Neuronal stem cell (in vitro differentiated cells): ENCODE results near the gene SAPCD1.
A peak's percentile ranks its signal among the peaks of the same experiment; 100 is the strongest.

Source experiments
- DNase-seq: peaks from one replicate; pipeline ENCODE4 v3.0.0-alpha.2; 2013; ENCODE audit warnings: low spot score
- H2AFZ ChIP-seq: one replicate; pipeline ENCODE4 v1.6.1; 2013; ENCODE audit warnings: mild to moderate bottlenecking, low read length, inconsistent platforms
- H2AK5ac ChIP-seq: 2 replicates; pipeline ENCODE4 v1.6.1; 2013; ENCODE audit warnings: low read depth, mild to moderate bottlenecking, inconsistent platforms, low read length, moderate library complexity, mixed read lengths
- H2BK120ac ChIP-seq: 2 replicates; pipeline ENCODE4 v1.6.1; 2013; ENCODE audit warnings: low read depth, mild to moderate bottlenecking, inconsistent platforms, low read length, moderate library complexity, mixed read lengths
- H2BK12ac ChIP-seq: one replicate; pipeline ENCODE4 v1.6.1; 2013; ENCODE audit warnings: low read length, inconsistent platforms
- H2BK15ac ChIP-seq: 2 replicates; pipeline ENCODE4 v1.6.1; 2013; ENCODE audit warnings: mild to moderate bottlenecking, low read length, inconsistent platforms, mixed read lengths
- H2BK5ac ChIP-seq: one replicate; pipeline ENCODE4 v1.6.1; 2013; ENCODE audit warnings: inconsistent platforms, mild to moderate bottlenecking, low read length, moderate library complexity
- H3K14ac ChIP-seq: one replicate; pipeline ENCODE4 v1.6.1; 2013; ENCODE audit warnings: low read length, inconsistent platforms
- H3K18ac ChIP-seq: 2 replicates; pipeline ENCODE4 v1.6.1; 2013; ENCODE audit warnings: low read length, inconsistent platforms
- H3K23ac ChIP-seq: 2 replicates; pipeline ENCODE4 v1.6.1; 2013; ENCODE audit warnings: low read depth, mild to moderate bottlenecking, mixed read lengths, low read length, inconsistent platforms; ENCODE audit not compliant: poor library complexity
- H3K27ac ChIP-seq: replicated peaks from 3 replicates; pipeline ENCODE4 v1.5.1; 2013; ENCODE audit warnings: low read length, inconsistent platforms
- H3K27me3 ChIP-seq, 3 experiments: 2 replicates each; pipeline ENCODE4 v1.6.1; 2013; ENCODE audit warnings: low read length in 3 of 3, mild to moderate bottlenecking in 2 of 3, inconsistent platforms in 1 of 3, low read depth in 1 of 3, mixed read lengths in 1 of 3, moderate library complexity in 1 of 3; ENCODE audit not compliant: control insufficient read depth in 3 of 3, insufficient read depth in 3 of 3
- H3K36me3 ChIP-seq, 2 donors: replicated peaks in 1 of 2; 2 replicates each; pipeline ENCODE4 v1.6.1; 2013; ENCODE audit warnings: low read length in 2 of 2; ENCODE audit not compliant: control insufficient read depth in 2 of 2, insufficient read depth in 2 of 2
- H3K4ac ChIP-seq: 2 replicates; pipeline ENCODE4 v1.6.1; 2013; ENCODE audit warnings: inconsistent platforms, mild to moderate bottlenecking, low read length, moderate library complexity
- H3K4me1 ChIP-seq, 2 donors: 1 replicate in 1 of 2; 2 replicates in 1 of 2; pipeline ENCODE4 v1.6.1; 2013; ENCODE audit warnings: low read length in 2 of 2, low read depth in 1 of 2; ENCODE audit not compliant: control insufficient read depth in 2 of 2, insufficient read depth in 1 of 2
- H3K4me2 ChIP-seq: one replicate; pipeline ENCODE4 v1.6.1; 2013; ENCODE audit warnings: mild to moderate bottlenecking, low read length, inconsistent platforms; ENCODE audit not compliant: insufficient read depth, poor library complexity, severe bottlenecking
- H3K4me3 ChIP-seq, 2 donors: 2 replicates each; pipeline ENCODE4 v1.5.1; 2013; ENCODE audit warnings: low read length in 2 of 2, mild to moderate bottlenecking in 2 of 2, inconsistent platforms in 1 of 2, moderate library complexity in 1 of 2
- H3K79me1 ChIP-seq: one replicate; pipeline ENCODE4 v1.6.1; 2013; ENCODE audit warnings: low read depth, mild to moderate bottlenecking, inconsistent platforms, low read length, moderate library complexity
- H3K9ac ChIP-seq: one replicate; pipeline ENCODE4 v1.6.1; 2013; ENCODE audit warnings: mild to moderate bottlenecking, low read depth, low read length, inconsistent platforms; ENCODE audit not compliant: poor library complexity
- H3K9me3 ChIP-seq, 2 donors: replicated peaks in 1 of 2; 2 replicates each; pipeline versions ENCODE3 to v1.6.1; 2013; ENCODE audit warnings: low read length in 2 of 2, mild to moderate bottlenecking in 2 of 2, inconsistent platforms in 1 of 2, low read depth in 1 of 2, mixed read lengths in 1 of 2, moderate library complexity in 1 of 2; ENCODE audit not compliant: control insufficient read depth in 2 of 2, insufficient read depth in 1 of 2
- H4K8ac ChIP-seq: one replicate; pipeline ENCODE4 v1.6.1; 2013; ENCODE audit warnings: low read depth, mild to moderate bottlenecking, inconsistent platforms, low read length, moderate library complexity
- H4K91ac ChIP-seq: one replicate; pipeline ENCODE4 v1.6.1; 2013; ENCODE audit warnings: low read length, low read depth, mild to moderate bottlenecking, inconsistent platforms; ENCODE audit not compliant: poor library complexity
- WGBS, 2 donors: extraction: QIAGEN DNeasy Blood & Tissue Kit; methylation state at CpG; one replicate each; pipeline ENCODE4 v1.1.7; 2013; ENCODE audit warnings: missing lambda C conversion rate in 2 of 2, mixed read lengths in 1 of 2; ENCODE audit not compliant: insufficient read length in 2 of 2, insufficient replicate concordance in 1 of 2; ENCODE audit errors: extremely low coverage in 2 of 2; 5-methylcytosine and 5-hydroxymethylcytosine counted together

Gene SAPCD1

DNA sequence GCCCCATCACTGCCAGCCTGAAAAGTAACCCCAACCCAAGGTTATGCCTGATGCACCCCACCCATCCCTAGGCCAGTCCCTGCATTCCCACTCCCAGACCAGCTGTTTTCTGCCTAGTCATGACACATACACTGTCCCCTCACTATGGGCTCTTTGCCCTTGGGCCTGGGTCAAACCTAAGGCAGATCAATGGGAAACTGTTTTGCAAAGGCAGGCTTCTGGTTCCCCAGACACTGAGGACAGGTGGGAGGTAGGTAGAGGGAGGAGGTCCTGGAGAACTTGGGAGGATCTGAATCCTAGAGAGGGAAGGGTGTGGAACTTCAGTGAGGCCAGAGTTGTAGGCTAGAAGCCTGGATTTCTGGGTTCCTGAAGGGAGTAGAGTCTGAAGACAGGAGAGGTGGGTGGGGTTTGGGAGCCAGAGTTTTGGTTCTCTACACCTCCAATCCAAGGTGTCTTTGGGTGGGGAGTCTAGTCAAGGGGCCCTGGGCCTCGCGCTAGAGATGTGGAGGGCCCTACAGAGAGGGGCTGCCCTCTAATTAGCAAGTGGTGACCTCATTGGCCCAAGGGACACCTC lies 28.1 kb upstream of the SAPCD1 start:
- Histone ChIP-seq H2AFZ (no peak overlapping the region), H2BK12ac (no peak overlapping the region), H3K79me1 (peaks cover 10% of the 10 kb centered on the region), H3K18ac (peak overlapping the region; percentile 15), H3K4me2 (peak overlapping the region; percentile 89), H3K14ac (no peak overlapping the region), H3K4ac (no peak overlapping the region), H3K4me1 (peaks cover 29 to 42% of the 10 kb centered on the region in 2 donors), H2BK120ac (no peak overlapping the region), H3K4me3 (peak overlapping the region; percentile 67 to 90), H3K23ac (no peak overlapping the region), H2BK5ac (no peak overlapping the region), H2BK15ac (peak overlapping the region; percentile 33), H3K9me3 (no peaks in the 10 kb centered on the region), H3K9ac (no peak overlapping the region), H3K27ac (no peak overlapping the region), H3K36me3 (peaks cover 28 to 47% of the 10 kb centered on the region in 2 donors), H3K27me3 (no peaks in the 10 kb centered on the region), H2AK5ac (peak overlapping the region; percentile 18), H4K91ac (no peak overlapping the region), H4K8ac (no peak overlapping the region)
- WGBS, 2 donors = no CpG with 5 or more reads among the region's 2 CpGs
- DNase-seq = peak; percentile 57

DNA sequence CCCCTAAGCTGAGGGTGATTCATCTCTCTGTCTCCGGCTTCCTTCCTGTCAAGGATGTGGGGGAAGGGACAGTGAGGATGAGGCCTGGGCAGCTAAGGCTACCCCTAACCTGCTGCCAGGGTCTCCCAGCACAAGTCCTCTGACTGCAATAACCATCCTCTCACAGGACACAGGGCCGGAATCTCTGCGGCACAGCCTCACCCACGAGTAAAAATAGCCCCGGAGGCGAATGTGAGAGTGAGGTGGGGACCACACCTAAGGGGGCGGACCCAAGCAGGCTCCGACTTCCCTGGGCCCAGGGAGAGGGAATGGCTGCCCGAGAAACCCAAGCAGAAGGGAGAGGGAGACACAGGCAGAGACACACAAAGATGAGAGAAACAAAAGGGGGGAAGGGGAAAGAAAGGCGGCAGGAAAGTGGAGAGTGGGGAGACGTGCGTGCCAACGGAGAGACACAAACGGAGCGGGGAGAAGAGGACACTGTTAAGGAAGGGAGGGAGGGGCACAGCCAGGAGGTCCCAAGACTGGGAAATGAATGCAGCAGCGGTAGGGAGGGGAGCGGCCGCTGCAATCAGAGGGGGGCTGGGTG lies 27.5 kb upstream of the SAPCD1 start:
- Histone ChIP-seq H3K18ac (peak overlapping the region; percentile 81), H3K4me1 (peaks cover 29 to 42% of the 10 kb centered on the region in 2 donors), H3K36me3 (peaks cover 28 to 47% of the 10 kb centered on the region in 2 donors), H2BK12ac (no peak overlapping the region), H3K9ac (peak overlapping the region; percentile 79), H2AFZ (no peak overlapping the region), H2AK5ac (no peak overlapping the region), H4K91ac (peak overlapping the region; percentile 11), H3K4ac (no peak overlapping the region), H2BK5ac (peak overlapping the region; percentile 49), H3K27ac (peak overlapping the region; percentile 88), H2BK15ac (no peak overlapping the region), H3K27me3 (no peaks in the 10 kb centered on the region), H3K4me3 (peak overlapping the region; percentile 67 to 90), H3K9me3 (no peaks in the 10 kb centered on the region), H2BK120ac (no peak overlapping the region), H3K14ac (peak overlapping the region; percentile 14), H3K79me1 (peaks cover 10% of the 10 kb centered on the region), H4K8ac (no peak overlapping the region), H3K23ac (peak overlapping the region; percentile 23), H3K4me2 (peak overlapping the region; percentile 89)
- peak; percentile 29 for DNase-seq
- WGBS, 2 donors = no CpG with 5 or more reads among the region's 18 CpGs

DNA sequence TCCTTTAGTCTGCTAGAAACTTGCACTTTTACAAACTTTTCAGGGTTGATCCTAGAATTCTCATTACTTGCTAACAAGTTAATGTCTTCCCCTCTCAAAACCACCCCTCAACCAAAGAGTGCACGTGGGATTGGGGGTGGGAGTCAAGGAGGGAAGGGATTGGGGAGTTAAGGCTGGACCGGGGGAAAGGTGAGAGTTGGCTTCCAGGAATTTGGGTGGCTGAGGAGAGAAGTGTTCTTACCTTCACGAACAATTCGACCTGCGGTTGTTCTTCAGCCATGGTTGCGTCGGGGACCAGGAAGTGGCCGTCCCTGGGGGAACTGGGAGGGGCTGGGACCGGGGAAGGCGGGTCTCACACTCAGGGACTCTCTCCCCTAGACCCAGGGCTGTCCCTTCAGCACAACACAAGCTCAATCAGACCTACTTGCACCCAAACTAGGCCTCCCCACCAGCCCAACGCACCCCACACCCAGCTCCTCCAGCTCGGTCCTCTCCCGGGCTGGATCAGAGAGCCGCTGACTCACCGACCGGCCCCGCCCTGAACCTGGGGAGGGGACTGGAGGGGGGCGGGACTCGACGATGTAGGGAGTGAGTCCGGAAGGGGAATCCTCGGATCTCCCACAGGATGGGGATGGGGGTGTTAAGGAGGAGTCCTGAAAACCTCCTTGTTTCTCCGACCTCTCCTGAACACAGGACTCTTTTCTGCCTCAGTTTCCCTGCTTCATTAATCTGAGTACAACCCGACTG lies 26.3 kb upstream of the SAPCD1 start, which contains the start of gene CLIC1:
Gene CLIC1, minus strand, starts transcription at position 510 of the 747 bp plus-strand sequence. Its CDS starts 230 bp downstream, at position 280.
- H2BK5ac ChIP-seq = peak within 1 kb of the TSS; percentile 85
- H3K4ac ChIP-seq = peak within 1 kb of the TSS; percentile 5
- no CpG with 5 or more reads among the region's 24 CpGs for WGBS, 2 donors
- peaks cover 30 to 36% of the 10 kb centered on the region in 2 donors for H3K4me1 ChIP-seq
- H3K4me2 ChIP-seq = peak within 1 kb of the TSS; percentile 89
- H3K23ac ChIP-seq = peak within 1 kb of the TSS; percentile 90
- peak within 1 kb of the TSS; percentile 76 for H2BK15ac ChIP-seq
- H3K9ac ChIP-seq = peak within 1 kb of the TSS; percentile 87
- peaks cover 10% of the 10 kb centered on the region for H3K79me1 ChIP-seq
- H3K27ac ChIP-seq = peak within 1 kb of the TSS; percentile 88
- H4K91ac ChIP-seq = peak within 1 kb of the TSS; percentile 97
- H2BK120ac ChIP-seq = peak within 1 kb of the TSS; percentile 98
- peak; percentile 69 for DNase-seq
- H2AK5ac ChIP-seq = peak within 1 kb of the TSS; percentile 90
- H3K36me3 ChIP-seq = peaks cover 25 to 42% of the 10 kb centered on the region in 2 donors
- H3K27me3 ChIP-seq = no peaks in the 10 kb centered on the region
- H2AFZ ChIP-seq = peak within 1 kb of the TSS; percentile 78
- H3K9me3 ChIP-seq = no peaks in the 10 kb centered on the region
- H4K8ac ChIP-seq = no peak within 1 kb of the TSS
- H2BK12ac ChIP-seq = peak within 1 kb of the TSS; percentile 91
- peak within 1 kb of the TSS; percentile 95 for H3K18ac ChIP-seq
- H3K4me3 ChIP-seq = peak within 1 kb of the TSS; percentile 67 to 90
- H3K14ac ChIP-seq = peak within 1 kb of the TSS; percentile 39
